Kidney (tissue), 14 donors: ENCODE measurements around the gene EML6. TPM values are rescaled to one million over a fixed set of nuclear protein-coding genes. Genes with fewer than 3 reads are reported as not detected.

Experiments used
- DNase-seq, 5 donors: peaks; one replicate each; pipeline ENCODE4 v3.0.0-alpha.2; 2013 to 2020
- FAIRE-seq: peaks from 2 replicates; lab custom pipeline; 2012; peaks lifted over from hg19 to GRCh38; lab: Jason Lieb, UNC
- H3K27ac ChIP-seq, 2 donors: one replicate each; pipeline ENCODE4 v1.7.0; 2013; ENCODE audit warnings: low read depth in 2 of 2, low read length in 2 of 2, inconsistent platforms in 1 of 2
- H3K27me3 ChIP-seq: one replicate; pipeline ENCODE4 v1.7.1; 2013; ENCODE audit warnings: low read length, inconsistent platforms; ENCODE audit not compliant: control insufficient read depth, insufficient read depth
- H3K36me3 ChIP-seq, 3 donors: one replicate each; pipeline versions ENCODE4 v1.7.0 to v1.7.1; 2013; ENCODE audit warnings: low read length in 3 of 3, control low read depth in 1 of 3, inconsistent platforms in 1 of 3; ENCODE audit not compliant: insufficient read depth in 3 of 3, control insufficient read depth in 2 of 3
- H3K4me1 ChIP-seq, 3 donors: one replicate each; pipeline versions ENCODE4 v1.7.0 to v1.7.1; 2013; ENCODE audit warnings: low read length in 3 of 3, inconsistent platforms in 1 of 3, low read depth in 1 of 3; ENCODE audit not compliant: control insufficient read depth in 2 of 3, insufficient read depth in 2 of 3
- H3K4me3 ChIP-seq, 3 donors: one replicate each; pipeline versions ENCODE4 v1.7.0 to v1.8.1; 2013; ENCODE audit warnings: low read length in 3 of 3, control low read depth in 1 of 3, inconsistent platforms in 1 of 3
- H3K9ac ChIP-seq, 3 donors: one replicate each; pipeline versions ENCODE4 v1.7.0 to v1.7.1; 2013; ENCODE audit warnings: low read length in 3 of 3, control low read depth in 1 of 3, inconsistent platforms in 1 of 3
- H3K9me3 ChIP-seq, 3 donors: one replicate each; pipeline versions ENCODE4 v1.7.0 to v1.7.1; 2013; ENCODE audit warnings: low read length in 3 of 3, control low read depth in 1 of 3, inconsistent platforms in 1 of 3; ENCODE audit not compliant: control insufficient read depth in 2 of 3, insufficient read depth in 1 of 3
- intact Hi-C: fragments of 100-400 bp; cut with DNase I; formaldehyde crosslinking; loops from one replicate; pipeline ENCODE4 v1.11.1; 2022
- polyA plus RNA-seq: library from polyadenylated mRNA; stranded (reverse); fragments of 350-450 nt; fragmentation: Illumina TruSeq; extraction: RNeasy Lipid Tissue Mini Kit (QIAGEN cat#74804); gene quantifications from one replicate; pipeline ENCODE4 v1.2.3, GENCODE V29; 2014; ENCODE audit warnings: low read depth, low replicate concordance; ENCODE audit not compliant: insufficient read depth
- total RNA-seq: library from RNA; stranded (reverse); fragmentation: NEBNext Ultra II Directional; extraction: Animal tissue kit (Norgen Biotek cat#: 25700); gene quantifications from one replicate; pipeline ENCODE4 v1.2.1, GENCODE V29; 2021
- TF ChIP-seq, protein P1 (sequence below): IDR thresholded peaks from 3 replicates; pipeline ENCODE4 v1.5.1; 2012; ENCODE audit warnings: mild to moderate bottlenecking, moderate library complexity, borderline replicate concordance; ENCODE audit not compliant: insufficient read depth; ENCODE audit errors: extremely low read depth
- donor health status: control.
- donor health status: control.
- donor health status: control.
- donor health status: control.
- donor health status: control.
- donor health status: DM: yes; HTN: yes; CAD: no.
- donor health status: Normal renal cell carcinoma (clear cell type).

EML6 gene
- total and polyA plus RNA-seq, 2 donors from 2014 or later = 1.7 to 3.1 TPM

DNA sequence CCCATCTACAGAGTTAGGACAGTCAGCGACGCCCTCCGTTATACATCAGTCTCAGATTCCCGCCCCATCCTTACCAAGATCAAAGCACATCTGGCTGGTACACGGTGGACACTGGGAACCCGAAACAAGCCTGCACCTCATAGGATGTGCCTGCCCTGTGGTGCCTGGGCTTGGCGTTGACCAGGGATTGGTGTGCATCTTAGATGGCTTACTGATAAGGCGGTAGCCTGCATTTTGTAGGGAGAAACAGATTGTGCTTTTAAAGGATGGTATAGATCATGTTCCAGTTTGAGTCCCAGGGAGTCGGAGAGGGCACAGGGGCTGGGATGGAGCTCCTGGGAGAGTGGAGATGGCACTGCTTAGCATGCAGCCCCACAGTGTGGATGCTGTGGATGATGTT lies 108.0 kb downstream of the EML6 start:
- H3K4me3 ChIP-seq = no peak overlapping the region
- no peaks in the 10 kb centered on the region for H3K9me3 ChIP-seq
- no peaks in the 10 kb centered on the region for H3K4me1 ChIP-seq
- DNase-seq = no peak
- no peaks in the 10 kb centered on the region for H3K27me3 ChIP-seq
- no peaks in the 10 kb centered on the region for H3K36me3 ChIP-seq
- TF ChIP-seq, protein P1, sequence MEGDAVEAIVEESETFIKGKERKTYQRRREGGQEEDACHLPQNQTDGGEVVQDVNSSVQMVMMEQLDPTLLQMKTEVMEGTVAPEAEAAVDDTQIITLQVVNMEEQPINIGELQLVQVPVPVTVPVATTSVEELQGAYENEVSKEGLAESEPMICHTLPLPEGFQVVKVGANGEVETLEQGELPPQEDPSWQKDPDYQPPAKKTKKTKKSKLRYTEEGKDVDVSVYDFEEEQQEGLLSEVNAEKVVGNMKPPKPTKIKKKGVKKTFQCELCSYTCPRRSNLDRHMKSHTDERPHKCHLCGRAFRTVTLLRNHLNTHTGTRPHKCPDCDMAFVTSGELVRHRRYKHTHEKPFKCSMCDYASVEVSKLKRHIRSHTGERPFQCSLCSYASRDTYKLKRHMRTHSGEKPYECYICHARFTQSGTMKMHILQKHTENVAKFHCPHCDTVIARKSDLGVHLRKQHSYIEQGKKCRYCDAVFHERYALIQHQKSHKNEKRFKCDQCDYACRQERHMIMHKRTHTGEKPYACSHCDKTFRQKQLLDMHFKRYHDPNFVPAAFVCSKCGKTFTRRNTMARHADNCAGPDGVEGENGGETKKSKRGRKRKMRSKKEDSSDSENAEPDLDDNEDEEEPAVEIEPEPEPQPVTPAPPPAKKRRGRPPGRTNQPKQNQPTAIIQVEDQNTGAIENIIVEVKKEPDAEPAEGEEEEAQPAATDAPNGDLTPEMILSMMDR = no peak
- FAIRE-seq = no peak
- intact Hi-C loops = no loop called here
- no peak overlapping the region for H3K9ac ChIP-seq
- H3K27ac ChIP-seq = no peak overlapping the region

DNA sequence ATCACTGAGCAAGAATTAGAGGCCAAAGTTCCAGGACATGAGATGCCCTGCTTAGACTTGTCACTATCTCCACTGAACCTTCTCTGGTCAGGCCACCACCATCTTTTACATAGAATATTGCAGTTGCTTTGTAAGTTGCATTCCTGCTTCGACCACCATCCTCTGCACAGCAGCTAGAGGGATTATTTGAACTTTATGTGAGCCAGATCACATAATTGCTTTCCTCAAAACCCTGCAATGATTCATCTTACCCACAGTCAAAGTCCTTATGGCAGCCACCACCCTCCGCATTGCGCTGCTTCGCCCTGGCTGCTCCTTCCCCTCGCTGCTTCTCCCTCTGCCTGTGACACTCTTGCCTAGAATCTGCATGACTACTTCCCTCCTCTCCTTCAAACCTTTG lies 111.3 kb downstream of the EML6 start:
- no peak overlapping the region for H3K27ac ChIP-seq
- FAIRE-seq = no peak
- DNase-seq = no peak
- H3K9ac ChIP-seq = no peak overlapping the region
- no peaks in the 10 kb centered on the region for H3K27me3 ChIP-seq
- peaks cover 0 to 4% (median 0%) of the 10 kb centered on the region in 3 donors for H3K4me1 ChIP-seq
- intact Hi-C loops = no loop called here
- no peak overlapping the region for H3K4me3 ChIP-seq
- H3K36me3 ChIP-seq = no peaks in the 10 kb centered on the region
- no peaks in the 10 kb centered on the region for H3K9me3 ChIP-seq
- TF ChIP-seq, protein P1 = no peak

DNA sequence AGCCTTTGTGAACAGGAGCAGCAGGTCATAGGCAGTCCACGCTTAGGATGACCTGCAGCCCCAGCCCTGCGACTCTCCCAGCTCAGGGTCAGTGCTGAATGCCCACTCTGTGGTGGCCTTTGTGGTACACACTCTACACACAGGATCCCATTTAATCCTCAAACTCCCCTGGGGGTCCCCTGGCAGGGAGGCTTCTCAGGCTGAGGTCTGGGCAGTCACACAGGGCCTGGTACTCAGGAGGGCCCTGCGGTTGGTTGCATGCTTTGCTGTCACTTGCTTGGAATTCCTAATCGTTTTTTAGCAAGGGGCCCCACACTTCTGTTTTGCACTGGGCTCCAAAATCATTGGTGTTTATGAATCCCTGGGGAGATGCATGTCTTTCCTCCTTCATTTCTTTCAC lies 113.0 kb downstream of the EML6 start:
- Histone ChIP-seq H3K27ac (no peak overlapping the region), H3K27me3 (no peaks in the 10 kb centered on the region), H3K36me3 (no peaks in the 10 kb centered on the region), H3K4me3 (no peak overlapping the region), H3K4me1 (peaks cover 0 to 4% (median 0%) of the 10 kb centered on the region in 3 donors), H3K9me3 (no peaks in the 10 kb centered on the region), H3K9ac (no peak overlapping the region)
- TF ChIP-seq, protein P1 = no peak
- intact Hi-C loops = no loop called here
- no peak for FAIRE-seq
- DNase-seq = no peak

DNA sequence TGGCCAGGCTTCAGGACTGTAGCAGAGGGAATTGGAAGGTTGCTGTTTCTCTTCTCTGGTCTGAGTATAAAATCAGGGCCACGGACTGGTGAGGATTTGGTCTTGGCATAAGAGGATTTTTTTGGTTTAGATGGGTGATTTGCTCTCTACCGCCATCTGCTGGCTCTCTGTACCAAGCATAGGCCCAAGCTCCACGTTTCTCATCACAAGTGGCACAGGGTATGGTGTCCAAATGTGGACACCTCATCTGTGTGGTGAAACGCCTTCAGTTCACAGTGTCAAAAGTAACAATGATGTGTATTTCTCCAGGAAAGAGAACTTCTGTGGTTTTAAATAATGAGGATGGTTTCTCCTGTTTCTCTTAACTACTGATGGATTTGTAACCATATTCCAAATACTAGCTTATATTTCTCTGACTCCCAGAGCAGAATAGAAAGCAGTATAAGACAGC lies 115.1 kb downstream of the EML6 start:
- intact Hi-C loops = no loop called here
- H3K36me3 ChIP-seq = no peaks in the 10 kb centered on the region
- TF ChIP-seq, protein P1 = peak; percentile 82
- no peak overlapping the region for H3K4me3 ChIP-seq
- FAIRE-seq (no peak), DNase-seq (peak in 4 of 5 donors; percentile 57 to 78 (median 68))
- H3K27me3 ChIP-seq = no peaks in the 10 kb centered on the region
- no peak overlapping the region for H3K27ac ChIP-seq
- no peaks in the 10 kb centered on the region for H3K9me3 ChIP-seq
- H3K9ac ChIP-seq = no peak overlapping the region
- H3K4me1 ChIP-seq = peaks cover 0 to 4% (median 0%) of the 10 kb centered on the region in 3 donors
